Liver (tissue), 9 donors: Measurements from ENCODE around the gene LIPC. TPM values are rescaled to one million over a fixed set of nuclear protein-coding genes. Genes with fewer than 3 reads are reported as not detected.

Experiments used
- DNase-seq: peaks from one replicate; pipeline ENCODE4 v3.0.0-alpha.2; 2017; ENCODE audit warnings: low spot score
- H3K27ac ChIP-seq, 2 donors: one replicate each; pipeline ENCODE4 v1.7.0; 2013; ENCODE audit warnings: inconsistent platforms in 2 of 2, low read length in 2 of 2, control low read depth in 1 of 2, low read depth in 1 of 2, mild to moderate bottlenecking in 1 of 2
- H3K27me3 ChIP-seq, 4 donors: one replicate each; pipeline versions ENCODE4 v1.6.1 to v1.7.0; 2013; ENCODE audit warnings: low read length in 3 of 4, inconsistent platforms in 1 of 4, mild to moderate bottlenecking in 1 of 4, moderate library complexity in 1 of 4; ENCODE audit not compliant: control insufficient read depth in 4 of 4, insufficient read depth in 4 of 4
- H3K36me3 ChIP-seq, 4 donors: one replicate each; pipeline versions ENCODE4 v1.6.1 to v1.7.0; 2013; ENCODE audit warnings: low read length in 3 of 4, mild to moderate bottlenecking in 3 of 4, low read depth in 1 of 4, moderate library complexity in 1 of 4; ENCODE audit not compliant: control insufficient read depth in 4 of 4, insufficient read depth in 3 of 4
- H3K4me1 ChIP-seq, 4 donors: one replicate each; pipeline versions ENCODE4 v1.6.1 to v1.7.0; 2013; ENCODE audit warnings: low read length in 3 of 4, mild to moderate bottlenecking in 3 of 4, moderate library complexity in 1 of 4; ENCODE audit not compliant: control insufficient read depth in 4 of 4, insufficient read depth in 4 of 4
- H3K4me3 ChIP-seq, 3 donors: one replicate each; pipeline versions ENCODE4 v1.6.1 to v1.7.0; 2013; ENCODE audit warnings: low read length in 3 of 3, control low read depth in 1 of 3, low read depth in 1 of 3, mild to moderate bottlenecking in 1 of 3
- H3K9ac ChIP-seq, 2 donors: one replicate each; pipeline ENCODE4 v1.7.0; 2013; ENCODE audit warnings: low read length in 2 of 2, mild to moderate bottlenecking in 2 of 2, moderate library complexity in 2 of 2, control low read depth in 1 of 2, low read depth in 1 of 2
- H3K9me3 ChIP-seq, 4 donors: one replicate each; pipeline versions ENCODE4 v1.6.1 to v1.7.0; 2013; ENCODE audit warnings: low read length in 3 of 4; ENCODE audit not compliant: control insufficient read depth in 4 of 4
- EGR1 ChIP-seq, 2 donors: IDR thresholded peaks; 2 replicates each; pipeline ENCODE4 v1.6.1; 2016 to 2018; ENCODE audit warnings: antibody characterized with exemption in 2 of 2, low read depth in 2 of 2
- FOXA1 ChIP-seq: IDR thresholded peaks from 2 replicates; pipeline ENCODE4 v1.6.1; 2016; ENCODE audit warnings: antibody characterized with exemption
- GABPA ChIP-seq, 2 donors: IDR thresholded peaks in 1 of 2; conservative IDR thresholded peaks in 1 of 2; 2 replicates each; pipeline ENCODE4 v1.6.1; 2016; ENCODE audit warnings: antibody characterized with exemption in 2 of 2, mild to moderate bottlenecking in 1 of 2, moderate library complexity in 1 of 2
- HNF4A ChIP-seq, 2 donors: conservative IDR thresholded peaks; 2 replicates each; pipeline ENCODE4 v1.6.1; 2016; ENCODE audit warnings: antibody characterized with exemption in 2 of 2, mild to moderate bottlenecking in 2 of 2
- JUND ChIP-seq, 2 donors: IDR thresholded peaks; 2 replicates each; pipeline ENCODE4 v1.6.1; 2016; ENCODE audit warnings: antibody characterized with exemption in 2 of 2
- RAD21 ChIP-seq, 2 donors: IDR thresholded peaks; 2 replicates each; pipeline ENCODE4 v1.6.1; 2016; ENCODE audit warnings: antibody characterized with exemption in 2 of 2, mild to moderate bottlenecking in 2 of 2
- RXRA ChIP-seq, 2 donors: IDR thresholded peaks; 2 replicates each; pipeline ENCODE4 v1.6.1; 2017 to 2018; ENCODE audit warnings: antibody characterized with exemption in 2 of 2, mild to moderate bottlenecking in 1 of 2
- SP1 ChIP-seq: IDR thresholded peaks from 2 replicates; pipeline ENCODE4 v1.6.1; 2018; ENCODE audit warnings: antibody characterized with exemption, mild to moderate bottlenecking
- TAF1 ChIP-seq: conservative IDR thresholded peaks from 2 replicates; pipeline ENCODE4 v1.6.1; 2016; ENCODE audit warnings: antibody characterized with exemption, mild to moderate bottlenecking
- YY1 ChIP-seq: IDR thresholded peaks from 2 replicates; pipeline ENCODE4 v1.6.1; 2016; ENCODE audit warnings: antibody characterized with exemption, mild to moderate bottlenecking
- WGBS: extraction: QIAGEN DNeasy Blood & Tissue Kit; methylation state at CpG from one replicate; pipeline ENCODE4 v1.1.7; 2013; 5-methylcytosine and 5-hydroxymethylcytosine counted together
- polyA plus RNA-seq, 2 donors: library from polyadenylated mRNA; stranded (reverse) in 1 of 2; unstranded in 1 of 2; fragments of 200-250 nt in 1 of 2; fragments of >200 nt in 1 of 2; fragmentation: Nextera tagmentation in 1 of 2; extraction: Ambion mirVana in 1 of 2; gene quantifications; one replicate each; pipeline versions ENCODE4 v1.2.1 to v1.2.3, GENCODE V29; 2013 to 2015
- total RNA-seq, 2 donors: library from RNA; depleted of rRNA; stranded (reverse); fragments of >200 nt; gene quantifications; one replicate each; pipeline ENCODE4 v1.2.3, GENCODE V29; 2014
- TF ChIP-seq, protein P1 (sequence below): IDR thresholded peaks from 2 replicates; pipeline ENCODE4 v1.6.1; 2016; ENCODE audit warnings: antibody characterized with exemption
- TF ChIP-seq, protein P2 (sequence below): IDR thresholded peaks from 2 replicates; pipeline ENCODE4 v1.6.1; 2016; ENCODE audit warnings: antibody characterized with exemption
- TF ChIP-seq, protein P3 (sequence below): IDR thresholded peaks from 2 replicates; pipeline ENCODE4 v1.6.1; 2016; ENCODE audit warnings: antibody characterized with exemption, mild to moderate bottlenecking
- TF ChIP-seq, protein P4 (sequence below): fragments of 150-350 bp; IDR thresholded peaks from 2 replicates; pipeline ENCODE4 v1.5.1; 2017; ENCODE audit warnings: improper control_type of control experiment, low read depth, low read length; ENCODE audit not compliant: missing input control
- TF ChIP-seq, protein P5 (sequence below): IDR thresholded peaks from 2 replicates; pipeline ENCODE4 v1.6.1; 2016; ENCODE audit warnings: antibody characterized with exemption
- donor health status: healthy.
- donor health status: healthy.
- donor health status: healthy.
- donor health status: healthy.
- donor health status: healthy.

Gene LIPC
- total and polyA plus RNA-seq, 4 donors: 60.1 to 268 (median 131) TPM

DNA sequence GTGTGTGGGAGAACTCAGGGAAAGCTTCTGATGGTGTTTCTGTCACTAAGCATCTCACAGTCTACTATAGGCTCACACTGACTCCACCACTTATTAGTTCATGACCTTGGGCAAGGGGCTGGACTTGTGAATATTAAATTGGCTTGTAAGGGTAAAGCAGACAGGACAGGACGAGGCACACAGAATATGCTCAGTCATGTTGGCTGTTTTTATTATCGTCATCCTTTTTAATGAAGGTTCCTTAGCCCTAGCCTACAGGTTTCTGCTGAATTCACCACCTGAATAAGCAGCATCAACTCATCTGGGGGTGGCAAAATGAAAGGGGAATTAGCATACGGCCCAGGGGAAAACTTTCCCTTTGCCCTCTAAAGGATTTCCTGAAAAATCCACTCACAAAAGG lies 39.6 kb upstream of the LIPC start:
- no peak for DNase-seq
- peak overlapping the region; percentile 60 to 64 for H3K27ac ChIP-seq
- no peak overlapping the region for H3K4me3 ChIP-seq
- no peaks in the 10 kb centered on the region for H3K27me3 ChIP-seq
- peaks cover 6 to 50% (median 29%) of the 10 kb centered on the region in 4 donors for H3K4me1 ChIP-seq
- no peak overlapping the region for H3K9ac ChIP-seq
- no peaks in the 10 kb centered on the region for H3K9me3 ChIP-seq
- no peaks in the 10 kb centered on the region for H3K36me3 ChIP-seq
- TF ChIP-seq FOXA1 (no peak), JUND (IDR thresholded peaks at IDR 0.05) (no peak), HNF4A (conservative IDR thresholded peaks at IDR 0.05) (no peak), RXRA (IDR thresholded peaks at IDR 0.05) (no peak), YY1 (no peak), SP1 (no peak), TAF1 (no peak), RAD21 (IDR thresholded peaks at IDR 0.05) (no peak), GABPA (IDR thresholded peaks at IDR 0.05 in 1 of 2, conservative IDR thresholded peaks at IDR 0.05 in 1 of 2) (no peak)
- TF ChIP-seq, protein P1, sequence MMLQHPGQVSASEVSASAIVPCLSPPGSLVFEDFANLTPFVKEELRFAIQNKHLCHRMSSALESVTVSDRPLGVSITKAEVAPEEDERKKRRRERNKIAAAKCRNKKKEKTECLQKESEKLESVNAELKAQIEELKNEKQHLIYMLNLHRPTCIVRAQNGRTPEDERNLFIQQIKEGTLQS: no peak
- TF ChIP-seq, protein P2, sequence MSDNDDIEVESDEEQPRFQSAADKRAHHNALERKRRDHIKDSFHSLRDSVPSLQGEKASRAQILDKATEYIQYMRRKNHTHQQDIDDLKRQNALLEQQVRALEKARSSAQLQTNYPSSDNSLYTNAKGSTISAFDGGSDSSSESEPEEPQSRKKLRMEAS: no peak
- TF ChIP-seq, protein P3, sequence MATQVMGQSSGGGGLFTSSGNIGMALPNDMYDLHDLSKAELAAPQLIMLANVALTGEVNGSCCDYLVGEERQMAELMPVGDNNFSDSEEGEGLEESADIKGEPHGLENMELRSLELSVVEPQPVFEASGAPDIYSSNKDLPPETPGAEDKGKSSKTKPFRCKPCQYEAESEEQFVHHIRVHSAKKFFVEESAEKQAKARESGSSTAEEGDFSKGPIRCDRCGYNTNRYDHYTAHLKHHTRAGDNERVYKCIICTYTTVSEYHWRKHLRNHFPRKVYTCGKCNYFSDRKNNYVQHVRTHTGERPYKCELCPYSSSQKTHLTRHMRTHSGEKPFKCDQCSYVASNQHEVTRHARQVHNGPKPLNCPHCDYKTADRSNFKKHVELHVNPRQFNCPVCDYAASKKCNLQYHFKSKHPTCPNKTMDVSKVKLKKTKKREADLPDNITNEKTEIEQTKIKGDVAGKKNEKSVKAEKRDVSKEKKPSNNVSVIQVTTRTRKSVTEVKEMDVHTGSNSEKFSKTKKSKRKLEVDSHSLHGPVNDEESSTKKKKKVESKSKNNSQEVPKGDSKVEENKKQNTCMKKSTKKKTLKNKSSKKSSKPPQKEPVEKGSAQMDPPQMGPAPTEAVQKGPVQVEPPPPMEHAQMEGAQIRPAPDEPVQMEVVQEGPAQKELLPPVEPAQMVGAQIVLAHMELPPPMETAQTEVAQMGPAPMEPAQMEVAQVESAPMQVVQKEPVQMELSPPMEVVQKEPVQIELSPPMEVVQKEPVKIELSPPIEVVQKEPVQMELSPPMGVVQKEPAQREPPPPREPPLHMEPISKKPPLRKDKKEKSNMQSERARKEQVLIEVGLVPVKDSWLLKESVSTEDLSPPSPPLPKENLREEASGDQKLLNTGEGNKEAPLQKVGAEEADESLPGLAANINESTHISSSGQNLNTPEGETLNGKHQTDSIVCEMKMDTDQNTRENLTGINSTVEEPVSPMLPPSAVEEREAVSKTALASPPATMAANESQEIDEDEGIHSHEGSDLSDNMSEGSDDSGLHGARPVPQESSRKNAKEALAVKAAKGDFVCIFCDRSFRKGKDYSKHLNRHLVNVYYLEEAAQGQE: no peak
- TF ChIP-seq, protein P4, sequence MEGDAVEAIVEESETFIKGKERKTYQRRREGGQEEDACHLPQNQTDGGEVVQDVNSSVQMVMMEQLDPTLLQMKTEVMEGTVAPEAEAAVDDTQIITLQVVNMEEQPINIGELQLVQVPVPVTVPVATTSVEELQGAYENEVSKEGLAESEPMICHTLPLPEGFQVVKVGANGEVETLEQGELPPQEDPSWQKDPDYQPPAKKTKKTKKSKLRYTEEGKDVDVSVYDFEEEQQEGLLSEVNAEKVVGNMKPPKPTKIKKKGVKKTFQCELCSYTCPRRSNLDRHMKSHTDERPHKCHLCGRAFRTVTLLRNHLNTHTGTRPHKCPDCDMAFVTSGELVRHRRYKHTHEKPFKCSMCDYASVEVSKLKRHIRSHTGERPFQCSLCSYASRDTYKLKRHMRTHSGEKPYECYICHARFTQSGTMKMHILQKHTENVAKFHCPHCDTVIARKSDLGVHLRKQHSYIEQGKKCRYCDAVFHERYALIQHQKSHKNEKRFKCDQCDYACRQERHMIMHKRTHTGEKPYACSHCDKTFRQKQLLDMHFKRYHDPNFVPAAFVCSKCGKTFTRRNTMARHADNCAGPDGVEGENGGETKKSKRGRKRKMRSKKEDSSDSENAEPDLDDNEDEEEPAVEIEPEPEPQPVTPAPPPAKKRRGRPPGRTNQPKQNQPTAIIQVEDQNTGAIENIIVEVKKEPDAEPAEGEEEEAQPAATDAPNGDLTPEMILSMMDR: no peak
- WGBS: 61% methylated on average over 3 of the region's 3 CpGs

DNA sequence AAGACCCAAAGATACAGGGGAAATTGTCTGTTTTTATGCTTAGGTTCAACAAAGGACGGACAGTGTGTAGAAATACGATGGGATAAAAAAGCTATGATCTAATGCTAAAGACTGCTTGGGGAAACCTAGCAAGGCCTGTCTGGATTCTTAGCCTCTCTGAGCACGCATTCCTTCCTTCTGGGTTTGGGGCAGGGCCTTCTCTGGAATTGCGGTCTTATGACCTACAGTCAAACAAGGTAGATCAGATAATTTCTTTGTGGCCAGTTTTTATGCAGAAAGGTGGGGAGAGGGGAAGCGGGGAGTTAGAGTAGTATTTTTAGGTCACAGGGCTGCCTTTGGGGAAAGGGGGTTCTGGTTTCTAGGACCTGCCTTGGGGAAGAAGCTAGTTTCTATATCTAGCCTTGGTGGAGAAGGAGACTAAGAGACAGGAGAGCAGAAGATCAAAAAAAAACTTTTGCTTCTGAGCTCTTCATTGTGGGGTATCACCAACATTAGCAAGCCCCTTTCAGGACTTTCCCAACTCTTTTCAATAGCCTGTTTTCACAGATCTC lies 39.1 kb upstream of the LIPC start:
- no peak for DNase-seq
- peaks cover 5 to 50% (median 29%) of the 10 kb centered on the region in 4 donors for H3K4me1 ChIP-seq
- peak overlapping the region; percentile 60 to 64 for H3K27ac ChIP-seq
- H3K9ac ChIP-seq: no peak overlapping the region
- TF ChIP-seq, protein P1: no peak
- TF ChIP-seq RAD21 (IDR thresholded peaks at IDR 0.05): no peak
- no peak for TF ChIP-seq EGR1 (IDR thresholded peaks at IDR 0.05; ENCODE audit: low read depth in 2 of 2)
- TF ChIP-seq, protein P2: no peak
- TF ChIP-seq, protein P4: no peak
- TF ChIP-seq RXRA (IDR thresholded peaks at IDR 0.05): no peak
- no peak for TF ChIP-seq HNF4A (conservative IDR thresholded peaks at IDR 0.05)
- TF ChIP-seq, protein P5, sequence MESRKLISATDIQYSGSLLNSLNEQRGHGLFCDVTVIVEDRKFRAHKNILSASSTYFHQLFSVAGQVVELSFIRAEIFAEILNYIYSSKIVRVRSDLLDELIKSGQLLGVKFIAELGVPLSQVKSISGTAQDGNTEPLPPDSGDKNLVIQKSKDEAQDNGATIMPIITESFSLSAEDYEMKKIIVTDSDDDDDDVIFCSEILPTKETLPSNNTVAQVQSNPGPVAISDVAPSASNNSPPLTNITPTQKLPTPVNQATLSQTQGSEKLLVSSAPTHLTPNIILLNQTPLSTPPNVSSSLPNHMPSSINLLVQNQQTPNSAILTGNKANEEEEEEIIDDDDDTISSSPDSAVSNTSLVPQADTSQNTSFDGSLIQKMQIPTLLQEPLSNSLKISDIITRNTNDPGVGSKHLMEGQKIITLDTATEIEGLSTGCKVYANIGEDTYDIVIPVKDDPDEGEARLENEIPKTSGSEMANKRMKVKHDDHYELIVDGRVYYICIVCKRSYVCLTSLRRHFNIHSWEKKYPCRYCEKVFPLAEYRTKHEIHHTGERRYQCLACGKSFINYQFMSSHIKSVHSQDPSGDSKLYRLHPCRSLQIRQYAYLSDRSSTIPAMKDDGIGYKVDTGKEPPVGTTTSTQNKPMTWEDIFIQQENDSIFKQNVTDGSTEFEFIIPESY: no peak
- no peak for TF ChIP-seq TAF1
- no peak for TF ChIP-seq SP1
- TF ChIP-seq JUND (IDR thresholded peaks at IDR 0.05): no peak
- 77% methylated on average over 5 of the region's 5 CpGs for WGBS
- H3K27me3 ChIP-seq: no peaks in the 10 kb centered on the region
- no peaks in the 10 kb centered on the region for H3K36me3 ChIP-seq
- no peaks in the 10 kb centered on the region for H3K9me3 ChIP-seq
- H3K4me3 ChIP-seq: no peak overlapping the region
